Stimulated activated naive CD4-positive, alpha-beta T cell treated with Interleukin-2 at 50 U/mL for 16 hours (primary cell): Measurements from ENCODE around the gene ADCYAP1R1.

Experiments used
- DNase-seq: peaks from one replicate; lab custom pipeline; 2025; lab: John Stamatoyannopoulos, UW

The ADCYAP1R1 gene

GRCh38 chr7:31043051-31043471 is 9.0 kb upstream of the ADCYAP1R1 start:
- DNase-seq = no peak

GRCh38 chr7:31044529-31044928 is 7.6 kb upstream of the ADCYAP1R1 start:
- no peak for DNase-seq

- no peak for DNase-seq
These were observed 5.4 kb upstream of the ADCYAP1R1 start for GRCh38 chr7:31046723-31047122.

GRCh38 chr7:31047313-31048146 is 4.6 kb upstream of the ADCYAP1R1 start:
- no peak for DNase-seq

- DNase-seq = no peak
These were observed 2.9 kb upstream of the ADCYAP1R1 start for GRCh38 chr7:31049005-31049765.

- DNase-seq = no peak
These were observed 356 bp downstream of the ADCYAP1R1 start for GRCh38 chr7:31052487-31052840.

- no peak for DNase-seq
These were observed 913 bp downstream of the ADCYAP1R1 start for GRCh38 chr7:31052841-31053601.

GRCh38 chr7:31053986-31054385 is 1.9 kb downstream of the ADCYAP1R1 start:
- DNase-seq = no peak

GRCh38 chr7:31054608-31055278 is 2.6 kb downstream of the ADCYAP1R1 start:
- no peak for DNase-seq

GRCh38 chr7:31055471-31055870 is 3.4 kb downstream of the ADCYAP1R1 start:
- DNase-seq = no peak

GRCh38 chr7:31056775-31057346 is 4.8 kb downstream of the ADCYAP1R1 start:
- no peak for DNase-seq

- DNase-seq = no peak
These were observed 6.0 kb downstream of the ADCYAP1R1 start for GRCh38 chr7:31058122-31058521.

GRCh38 chr7:31058688-31059087 is 6.6 kb downstream of the ADCYAP1R1 start:
- DNase-seq = no peak

GRCh38 chr7:31059551-31059950 is 7.4 kb downstream of the ADCYAP1R1 start:
- no peak for DNase-seq

GRCh38 chr7:31061185-31061584 is 9.1 kb downstream of the ADCYAP1R1 start:
- DNase-seq = no peak

GRCh38 chr7:31062746-31063435 is 10.8 kb downstream of the ADCYAP1R1 start:
- no peak for DNase-seq

GRCh38 chr7:31065021-31065593 is 13.0 kb downstream of the ADCYAP1R1 start:
- no peak for DNase-seq

- DNase-seq = no peak
These were observed 13.7 kb downstream of the ADCYAP1R1 start for GRCh38 chr7:31065840-31066239.

- no peak for DNase-seq
These were observed 14.5 kb downstream of the ADCYAP1R1 start for GRCh38 chr7:31066516-31067130.

GRCh38 chr7:31067491-31067890 is 15.4 kb downstream of the ADCYAP1R1 start:
- no peak for DNase-seq
